GM18498 (cell line): ENCODE results near the gene ZNF112.

Experiments
- ATAC-seq: cut with Tn5 transposase; IDR thresholded peaks from one replicate; pipeline ENCODE4 v1.9.1; 2021; ENCODE audit warnings: mild to moderate bottlenecking, moderate library complexity; ENCODE audit not compliant: unreplicated experiment

Gene ZNF112

GRCh38 chr19:44284968-44285367 is 71.5 kb downstream of the ZNF112 start:
- no peak for ATAC-seq

DNA sequence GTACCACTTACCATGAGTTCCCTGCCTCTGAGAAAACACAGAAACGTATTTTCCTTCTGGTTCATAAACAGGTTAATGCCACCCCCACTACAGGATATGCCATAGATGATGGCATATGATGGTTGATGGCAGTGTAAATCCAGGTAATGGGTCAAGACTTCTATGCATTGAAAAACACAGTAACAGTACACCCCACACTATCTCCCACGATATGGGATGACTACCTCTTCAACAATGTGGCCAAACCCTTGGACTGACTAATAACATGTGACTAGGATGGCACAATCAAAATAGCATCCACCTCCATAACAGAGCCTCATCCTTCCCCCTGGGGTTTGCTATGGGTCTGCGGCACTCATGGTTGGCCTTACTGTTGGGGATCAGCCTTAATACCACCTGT is 73.6 kb downstream of the ZNF112 start:
- ATAC-seq = no peak

- ATAC-seq = no peak
Measured at GRCh38 chr19:44280916-44281315, 75.6 kb downstream of the ZNF112 start.

DNA sequence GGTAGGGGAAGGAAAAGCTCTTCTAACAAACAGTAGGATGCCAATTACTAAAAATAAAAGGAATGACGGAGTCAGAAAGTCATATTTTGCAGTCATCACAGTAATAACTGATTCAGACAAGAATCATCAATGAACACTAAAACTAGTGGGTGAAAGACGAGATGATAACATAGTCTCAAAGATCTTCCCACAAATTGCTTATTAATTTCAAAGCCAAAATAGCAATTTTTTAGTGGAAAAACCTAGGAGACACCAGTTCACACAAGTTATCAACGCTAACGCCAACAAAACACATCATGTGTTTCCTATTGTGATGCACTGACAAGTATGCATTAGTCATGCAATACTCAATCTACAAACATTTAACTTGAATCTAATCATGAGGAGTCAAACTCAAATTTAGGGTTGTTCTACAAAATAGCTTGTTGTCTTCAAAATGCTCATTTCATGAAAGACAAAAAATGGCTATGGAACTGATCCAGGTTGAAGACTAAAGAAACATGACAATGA is 78.2 kb downstream of the ZNF112 start:
- ATAC-seq = no peak

GRCh38 chr19:44277331-44277730 is 79.1 kb downstream of the ZNF112 start:
- ATAC-seq = no peak
